Adipocyte (in vitro differentiated cells): ENCODE data around the gene AJAP1.

Source experiments
- DNase-seq: peaks from one replicate; pipeline ENCODE4 v3.0.0-alpha.2; 2015; ENCODE audit warnings: low read depth
- H3K27me3 ChIP-seq: replicated peaks from 2 replicates; pipeline ENCODE4 v1.7.0; 2013; ENCODE audit warnings: mild to moderate bottlenecking, low read length, moderate library complexity; ENCODE audit not compliant: control insufficient read depth, insufficient read depth
- H3K36me3 ChIP-seq: 2 replicates; pipeline ENCODE4 v1.7.0; 2013; ENCODE audit warnings: low read length, mild to moderate bottlenecking, moderate library complexity; ENCODE audit not compliant: control insufficient read depth, insufficient read depth, severe bottlenecking
- H3K4me1 ChIP-seq: 2 replicates; pipeline ENCODE4 v1.7.0; 2013; ENCODE audit warnings: mild to moderate bottlenecking, low read length, moderate library complexity; ENCODE audit not compliant: control insufficient read depth, insufficient read depth
- H3K4me3 ChIP-seq: 2 replicates; pipeline ENCODE4 v1.7.0; 2013; ENCODE audit warnings: mild to moderate bottlenecking, low read length, moderate library complexity
- H3K9ac ChIP-seq: 2 replicates; pipeline ENCODE4 v1.7.0; 2013; ENCODE audit warnings: mild to moderate bottlenecking, low read length, moderate library complexity
- H3K9me3 ChIP-seq: 2 replicates; pipeline ENCODE4 v1.7.0; 2013; ENCODE audit warnings: mild to moderate bottlenecking, low read length, moderate library complexity; ENCODE audit not compliant: control insufficient read depth

Gene AJAP1

GRCh38 chr1:4674117-4674516, 19.7 kb downstream of the AJAP1 start:
- Histone ChIP-seq H3K27me3 (no peaks in the 10 kb centered on the region), H3K9me3 (peaks cover 14% of the 10 kb centered on the region), H3K4me1 (no peaks in the 10 kb centered on the region), H3K4me3 (no peak overlapping the region), H3K36me3 (no peaks in the 10 kb centered on the region), H3K9ac (no peak overlapping the region)
- no peak for DNase-seq

GRCh38 chr1:4674676-4675075, 20.3 kb downstream of the AJAP1 start:
- DNase-seq, result no peak
- Histone ChIP-seq H3K4me1 (no peaks in the 10 kb centered on the region), H3K36me3 (no peaks in the 10 kb centered on the region), H3K27me3 (no peaks in the 10 kb centered on the region), H3K9ac (no peak overlapping the region), H3K4me3 (no peak overlapping the region), H3K9me3 (peaks cover 14% of the 10 kb centered on the region)

GRCh38 chr1:4675454-4676186, 21.2 kb downstream of the AJAP1 start:
- DNase-seq, result no peak
- Histone ChIP-seq H3K9ac (no peak overlapping the region), H3K4me1 (no peaks in the 10 kb centered on the region), H3K27me3 (no peaks in the 10 kb centered on the region), H3K9me3 (peaks cover 24% of the 10 kb centered on the region), H3K36me3 (no peaks in the 10 kb centered on the region), H3K4me3 (no peak overlapping the region)

GRCh38 chr1:4676253-4676652, 21.8 kb downstream of the AJAP1 start:
- peaks cover 24% of the 10 kb centered on the region for H3K9me3 ChIP-seq
- H3K9ac ChIP-seq, result no peak overlapping the region
- H3K4me1 ChIP-seq, result no peaks in the 10 kb centered on the region
- no peaks in the 10 kb centered on the region for H3K36me3 ChIP-seq
- H3K27me3 ChIP-seq, result no peaks in the 10 kb centered on the region
- H3K4me3 ChIP-seq, result no peak overlapping the region
- no peak for DNase-seq

GRCh38 chr1:4677608-4678007, 23.2 kb downstream of the AJAP1 start:
- no peak for DNase-seq

GRCh38 chr1:4678066-4678717, 23.8 kb downstream of the AJAP1 start:
- H3K4me3 ChIP-seq, result no peak overlapping the region
- no peaks in the 10 kb centered on the region for H3K36me3 ChIP-seq
- no peak for DNase-seq
- H3K4me1 ChIP-seq, result no peaks in the 10 kb centered on the region
- no peak overlapping the region for H3K9ac ChIP-seq
- H3K9me3 ChIP-seq, result peaks cover 24% of the 10 kb centered on the region
- H3K27me3 ChIP-seq, result no peaks in the 10 kb centered on the region

More at GRCh38 chr1:4677608-4678007, 23.2 kb downstream of the AJAP1 start:
- Histone ChIP-seq H3K4me1 (no peaks in the 10 kb centered on the region), H3K36me3 (no peaks in the 10 kb centered on the region), H3K27me3 (no peaks in the 10 kb centered on the region), H3K9ac (no peak overlapping the region), H3K9me3 (peaks cover 24% of the 10 kb centered on the region), H3K4me3 (no peak overlapping the region)

GRCh38 chr1:4681026-4681425, 26.6 kb downstream of the AJAP1 start:
- peaks cover 24% of the 10 kb centered on the region for H3K9me3 ChIP-seq
- H3K27me3 ChIP-seq, result no peaks in the 10 kb centered on the region
- no peak overlapping the region for H3K4me3 ChIP-seq
- no peaks in the 10 kb centered on the region for H3K36me3 ChIP-seq
- DNase-seq, result no peak
- H3K4me1 ChIP-seq, result no peaks in the 10 kb centered on the region
- H3K9ac ChIP-seq, result no peak overlapping the region

- DNase-seq, result no peak
- H3K36me3 ChIP-seq, result no peaks in the 10 kb centered on the region
- H3K9me3 ChIP-seq, result peaks cover 21% of the 10 kb centered on the region
- no peak overlapping the region for H3K4me3 ChIP-seq
- H3K4me1 ChIP-seq, result no peaks in the 10 kb centered on the region
- no peaks in the 10 kb centered on the region for H3K27me3 ChIP-seq
- no peak overlapping the region for H3K9ac ChIP-seq
Observed at GRCh38 chr1:4682607-4683220, 28.3 kb downstream of the AJAP1 start.

GRCh38 chr1:4684136-4684535, 29.7 kb downstream of the AJAP1 start:
- no peaks in the 10 kb centered on the region for H3K4me1 ChIP-seq
- H3K9me3 ChIP-seq, result peaks cover 9% of the 10 kb centered on the region
- H3K27me3 ChIP-seq, result no peaks in the 10 kb centered on the region
- DNase-seq, result no peak
- H3K4me3 ChIP-seq, result no peak overlapping the region
- no peaks in the 10 kb centered on the region for H3K36me3 ChIP-seq
- H3K9ac ChIP-seq, result no peak overlapping the region

- Histone ChIP-seq H3K4me3 (no peak overlapping the region), H3K4me1 (no peaks in the 10 kb centered on the region), H3K27me3 (no peaks in the 10 kb centered on the region), H3K36me3 (no peaks in the 10 kb centered on the region), H3K9ac (no peak overlapping the region), H3K9me3 (peaks cover 6% of the 10 kb centered on the region)
- no peak for DNase-seq
Observed at GRCh38 chr1:4684864-4685522, 30.6 kb downstream of the AJAP1 start.

GRCh38 chr1:4685523-4685865, 31.1 kb downstream of the AJAP1 start:
- Histone ChIP-seq H3K9me3 (peaks cover under 1% of the 10 kb centered on the region), H3K4me1 (no peaks in the 10 kb centered on the region), H3K27me3 (no peaks in the 10 kb centered on the region), H3K36me3 (no peaks in the 10 kb centered on the region), H3K9ac (no peak overlapping the region), H3K4me3 (no peak overlapping the region)
- DNase-seq, result no peak
